HS-27A (cell line): ENCODE measurements around the gene NT5DC3.

ENCODE experiments used
- DNase-seq: peaks from one replicate; pipeline ENCODE4 v3.0.0-alpha.2; 2012; ENCODE audit warnings: low read depth, missing footprints

NT5DC3 gene

GRCh38 chr12:103840876-103841689 is at the start of gene NT5DC3:
Gene NT5DC3, minus strand, starts transcription at chr12:103841234. Its CDS starts 78 bp downstream, at chr12:103841156.
- peak; percentile 40 for DNase-seq

GRCh38 chr12:103887738-103888137 is 46.7 kb upstream of the NT5DC3 start:
- DNase-seq = no peak

- no peak for DNase-seq
Measured at GRCh38 chr12:103886195-103886797, 45.3 kb upstream of the NT5DC3 start.

GRCh38 chr12:103884316-103884715 is 43.3 kb upstream of the NT5DC3 start:
- DNase-seq = no peak

- no peak for DNase-seq
Measured at GRCh38 chr12:103883908-103884307, 42.9 kb upstream of the NT5DC3 start.

- DNase-seq = no peak
Measured at GRCh38 chr12:103882861-103883596, 42.0 kb upstream of the NT5DC3 start.

GRCh38 chr12:103881261-103881660 is 40.2 kb upstream of the NT5DC3 start:
- no peak for DNase-seq

- no peak for DNase-seq
Measured at GRCh38 chr12:103880299-103881142, 39.5 kb upstream of the NT5DC3 start.

- DNase-seq = no peak
Measured at GRCh38 chr12:103879878-103880277, 38.8 kb upstream of the NT5DC3 start.

- DNase-seq = no peak
Measured at GRCh38 chr12:103879048-103879692, 38.1 kb upstream of the NT5DC3 start.

GRCh38 chr12:103877934-103878510 is 37.0 kb upstream of the NT5DC3 start:
- DNase-seq = no peak

GRCh38 chr12:103877288-103877687 is 36.3 kb upstream of the NT5DC3 start:
- no peak for DNase-seq

- DNase-seq = no peak
Measured at GRCh38 chr12:103875666-103876065, 34.6 kb upstream of the NT5DC3 start.

- DNase-seq = no peak
Measured at GRCh38 chr12:103868215-103868614, 27.2 kb upstream of the NT5DC3 start.

GRCh38 chr12:103865151-103865730 is 24.2 kb upstream of the NT5DC3 start:
- no peak for DNase-seq

- no peak for DNase-seq
Measured at GRCh38 chr12:103864710-103865109, 23.7 kb upstream of the NT5DC3 start.

- DNase-seq = peak; percentile 94
Measured at GRCh38 chr12:103858953-103859601, 18.0 kb upstream of the NT5DC3 start.

GRCh38 chr12:103858335-103858734 is 17.3 kb upstream of the NT5DC3 start:
- DNase-seq = no peak

- no peak for DNase-seq
Measured at GRCh38 chr12:103857164-103857563, 16.1 kb upstream of the NT5DC3 start.
